Pancreas (tissue), 10 donors: ENCODE measurements around the gene NPRL2. TPM values are rescaled to one million over a fixed set of nuclear protein-coding genes. Genes with fewer than 3 reads are reported as not detected.
A peak's percentile ranks its signal among the peaks of the same experiment; 100 is the strongest.

ENCODE experiments used
- ATAC-seq, 4 donors: fragments of 200-7000 bp; cut with Tn5 transposase; one replicate each; pipeline versions ENCODE4 v1.8.0 to v1.9.1; 2020; ENCODE audit warnings: mild to moderate bottlenecking in 4 of 4, moderate library complexity in 4 of 4
- DNase-seq, 6 donors: peaks; one replicate each; pipeline ENCODE4 v3.0.0-alpha.2; 2020
- FAIRE-seq: peaks from 2 replicates; lab custom pipeline; 2012; peaks lifted over from hg19 to GRCh38; lab: Jason Lieb, UNC
- H3K27ac ChIP-seq, 4 donors: fragments of 200-600 bp; sonication (generic); 1 replicate in 3 of 4; 2 replicates in 1 of 4; pipeline versions ENCODE4 v1.5.0 to v1.8.0; 2020
- H3K27me3 ChIP-seq, 4 donors: fragments of 200-600 bp; one replicate each; pipeline ENCODE4 v1.8.0; 2021
- H3K36me3 ChIP-seq, 3 donors: fragments of 200-600 bp; sonication (generic) in 1 of 3; one replicate each; pipeline versions ENCODE4 v1.5.0 to v1.8.0; 2020 to 2021
- H3K4me1 ChIP-seq, 3 donors: fragments of 200-600 bp; one replicate each; pipeline ENCODE4 v1.8.0; 2021
- H3K4me3 ChIP-seq, 4 donors: fragments of 200-600 bp; sonication (generic) in 2 of 4; one replicate each; pipeline versions ENCODE4 v1.5.0 to v1.8.0; 2020 to 2021
- H3K9me3 ChIP-seq, 4 donors: fragments of 200-600 bp; one replicate each; pipeline ENCODE4 v1.8.0; 2021
- WGBS, 2 donors: extraction: QIAGEN DNeasy Blood & Tissue Kit; methylation state at CpG; one replicate each; pipeline ENCODE4 v1.1.7; 2013; 5-methylcytosine and 5-hydroxymethylcytosine counted together
- intact Hi-C, 3 donors: fragments of 100-400 bp; cut with DNase I; formaldehyde crosslinking; loops; one replicate each; pipeline versions ENCODE4 v1.11.1 to v1.14.2; 2022
- polyA plus RNA-seq, 2 donors: library from polyadenylated mRNA; stranded (reverse); fragments of 200-250 nt; gene quantifications; one replicate each; pipeline ENCODE4 v1.2.3, GENCODE V29; 2013
- total RNA-seq, 6 donors: library from RNA; stranded (reverse); fragmentation: NEBNext Ultra II Directional in 4 of 6; extraction: Animal tissue kit (Norgen Biotek cat#: 25700) in 4 of 6; gene quantifications; one replicate each; pipeline versions ENCODE4 v1.2.1 to v1.2.4, GENCODE V29; 2021 to 2023
- TF ChIP-seq, protein P1 (sequence below), 4 donors: fragments of 200-600 bp; sonication (generic) in 3 of 4; IDR thresholded peaks; one replicate each; pipeline versions ENCODE4 v1.5.0 to v1.8.0; 2021; ENCODE audit warnings: antibody characterized with exemption in 4 of 4
- donor health status: healthy with polysubstance abuse.
- donor health status: DM: no; HTN: no; CAD: no; lungs with moderate emphysema.
- donor health status: DM: no; HTN: no; CAD: no.
- donor health status: control.
- donor health status: control.
- donor health status: Bipolar disorder and iron deficiency.
- donor health status: DM: yes; HTN: yes; CAD: no.
- donor health status: DM: no; HTN: no; CAD: no.
- donor health status: DM: no; HTN: no; CAD: no.
- donor health status: DM: yes; HTN: yes; CAD: no.

Gene NPRL2
- total and polyA plus RNA-seq, 8 donors, result 17.1 to 41.8 (median 20.3) TPM

DNA sequence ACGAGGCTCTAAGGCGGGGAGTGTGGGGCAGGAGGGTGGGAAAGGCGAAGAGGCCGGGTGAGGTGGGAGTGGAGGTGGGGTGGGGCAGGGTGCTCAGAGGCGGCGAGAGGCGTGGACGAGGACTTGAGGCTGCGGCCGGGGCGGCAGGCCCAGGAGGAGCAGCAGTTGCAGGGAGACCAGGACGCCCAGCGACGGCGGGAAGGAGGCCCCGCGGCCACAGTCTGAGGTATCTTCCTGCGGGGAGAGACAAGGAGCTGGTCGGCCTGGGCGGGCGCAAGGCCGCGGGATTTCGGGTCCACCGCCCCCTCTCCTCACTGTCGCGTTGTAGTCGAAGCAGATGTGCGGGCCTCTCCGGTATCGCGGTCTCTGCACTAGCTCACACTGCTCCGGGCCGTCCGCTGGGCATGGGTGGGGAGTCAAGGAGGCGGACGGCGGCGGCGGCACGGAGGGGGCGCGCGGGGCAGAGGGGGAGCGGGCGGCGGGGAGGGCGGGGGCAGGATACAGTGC is 14.1 kb upstream of the NPRL2 start:
- H3K27ac ChIP-seq, result peak overlapping the region in 1 of 4 donors; percentile 60
- DNase-seq, result peak in 3 of 6 donors; percentile 52 to 71 (median 68)
- H3K27me3 ChIP-seq, result no peaks in the 10 kb centered on the region

DNA sequence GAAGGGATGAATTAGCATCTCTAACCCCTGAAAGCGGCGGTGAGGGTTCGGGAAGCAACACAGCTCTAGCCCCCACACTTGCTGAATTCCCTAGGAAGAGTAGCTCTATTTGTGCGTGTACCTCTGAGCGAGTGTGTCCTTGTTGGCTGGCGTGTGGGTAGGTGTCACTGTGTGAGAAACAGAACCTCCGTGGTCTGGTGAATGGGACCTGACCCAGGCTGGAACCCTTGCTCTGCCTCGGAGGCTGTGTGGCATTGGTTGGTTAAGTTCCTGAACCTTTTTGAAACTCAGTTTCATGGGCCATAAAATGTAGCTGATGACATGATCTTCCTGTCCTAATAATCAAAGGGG is 9.2 kb upstream of the NPRL2 start:
- Histone ChIP-seq H3K4me3 (peak overlapping the region in 1 of 4 donors; percentile 86), H3K36me3 (peaks cover 3 to 7% (median 6%) of the 10 kb centered on the region in 3 donors), H3K9me3 (no peaks in the 10 kb centered on the region), H3K27me3 (no peaks in the 10 kb centered on the region), H3K27ac (no peak overlapping the region), H3K4me1 (peaks cover 14 to 38% (median 25%) of the 10 kb centered on the region in 3 donors)
- WGBS, 2 donors, result 19 to 28% methylated on average over 8 of the region's 8 CpGs
- ATAC-seq, result no peak
- TF ChIP-seq, protein P1, sequence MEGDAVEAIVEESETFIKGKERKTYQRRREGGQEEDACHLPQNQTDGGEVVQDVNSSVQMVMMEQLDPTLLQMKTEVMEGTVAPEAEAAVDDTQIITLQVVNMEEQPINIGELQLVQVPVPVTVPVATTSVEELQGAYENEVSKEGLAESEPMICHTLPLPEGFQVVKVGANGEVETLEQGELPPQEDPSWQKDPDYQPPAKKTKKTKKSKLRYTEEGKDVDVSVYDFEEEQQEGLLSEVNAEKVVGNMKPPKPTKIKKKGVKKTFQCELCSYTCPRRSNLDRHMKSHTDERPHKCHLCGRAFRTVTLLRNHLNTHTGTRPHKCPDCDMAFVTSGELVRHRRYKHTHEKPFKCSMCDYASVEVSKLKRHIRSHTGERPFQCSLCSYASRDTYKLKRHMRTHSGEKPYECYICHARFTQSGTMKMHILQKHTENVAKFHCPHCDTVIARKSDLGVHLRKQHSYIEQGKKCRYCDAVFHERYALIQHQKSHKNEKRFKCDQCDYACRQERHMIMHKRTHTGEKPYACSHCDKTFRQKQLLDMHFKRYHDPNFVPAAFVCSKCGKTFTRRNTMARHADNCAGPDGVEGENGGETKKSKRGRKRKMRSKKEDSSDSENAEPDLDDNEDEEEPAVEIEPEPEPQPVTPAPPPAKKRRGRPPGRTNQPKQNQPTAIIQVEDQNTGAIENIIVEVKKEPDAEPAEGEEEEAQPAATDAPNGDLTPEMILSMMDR (IDR thresholded peaks at IDR 0.05), result no peak
- DNase-seq, result no peak
- no peak for FAIRE-seq
- intact Hi-C loops, result no loop called here

More for the DNA sequence above, 14.1 kb upstream of the NPRL2 start:
- no peak for FAIRE-seq
- peaks cover 0 to 10% (median 4%) of the 10 kb centered on the region in 3 donors for H3K4me1 ChIP-seq
- H3K36me3 ChIP-seq, result no peaks in the 10 kb centered on the region
- H3K4me3 ChIP-seq, result peak overlapping the region; percentile 18 to 79 (median 56)
- TF ChIP-seq, protein P1 (IDR thresholded peaks at IDR 0.05), result no peak
- WGBS, 2 donors, result 14 to 32% methylated on average over 20 to 48 of the region's 48 CpGs
- intact Hi-C loops, result no loop called here
- no peaks in the 10 kb centered on the region for H3K9me3 ChIP-seq
- ATAC-seq, result peak; percentile 25 to 35 (median 28)

DNA sequence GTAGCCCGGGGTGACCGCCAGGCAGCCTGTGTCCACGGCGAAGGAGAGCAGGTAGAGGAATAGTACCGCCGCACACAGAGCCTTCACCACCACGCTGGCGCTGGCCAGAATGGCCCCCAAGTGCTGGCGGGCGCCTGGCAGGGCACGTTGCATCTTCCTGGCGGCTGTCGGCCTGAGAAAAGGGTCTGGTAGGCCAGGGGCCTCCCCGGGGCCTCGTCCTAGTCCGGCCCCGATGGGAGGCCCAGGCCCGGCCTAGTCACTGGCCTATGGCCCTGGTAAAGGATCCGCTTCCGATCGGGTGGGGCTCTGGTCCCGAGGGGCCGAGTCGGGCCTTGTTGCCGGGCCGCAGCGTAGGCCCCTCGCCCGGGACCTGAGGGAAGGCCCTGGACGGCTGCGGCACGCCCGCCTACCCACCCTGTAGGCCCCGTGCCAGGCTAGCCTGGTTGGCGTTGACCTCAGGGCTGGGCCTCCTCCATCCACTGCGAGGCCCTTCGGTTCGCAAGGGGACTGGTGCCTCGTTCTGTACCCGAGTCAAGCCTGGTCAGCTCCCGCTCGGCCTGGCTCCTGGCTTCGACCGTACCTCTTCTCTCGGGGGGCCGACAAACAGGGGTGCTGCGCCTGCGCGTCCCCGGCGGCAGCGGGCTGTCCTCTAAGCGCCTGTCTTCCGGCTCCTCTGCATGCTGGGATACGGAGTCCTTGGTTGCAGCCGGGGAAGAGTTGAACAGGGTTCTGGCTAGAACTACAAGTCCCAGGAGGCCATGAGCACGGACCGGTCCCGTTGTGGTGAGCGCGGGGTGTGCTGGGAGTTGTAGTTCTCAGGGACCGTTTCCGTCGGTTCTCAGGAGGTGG is 8.6 kb upstream of the NPRL2 start, which contains the start of gene TMEM115:
TSS of gene TMEM115 (minus strand) at position 611 of the 849 bp plus-strand sequence. CDS start at position 153, 458 bp downstream.
- ATAC-seq (peak; percentile 91 to 97 (median 94)), DNase-seq (peak; percentile 89 to 99 (median 96)), FAIRE-seq (peak; percentile 90)
- no peaks in the 10 kb centered on the region for H3K9me3 ChIP-seq
- peak within 1 kb of the TSS; percentile 44 to 85 (median 74) for H3K27ac ChIP-seq
- peak within 1 kb of the TSS; percentile 64 to 89 (median 82) for H3K4me3 ChIP-seq
- peaks cover 3 to 13% (median 8%) of the 10 kb centered on the region in 3 donors for H3K36me3 ChIP-seq
- peaks cover 14 to 33% (median 25%) of the 10 kb centered on the region in 3 donors for H3K4me1 ChIP-seq
- TF ChIP-seq, protein P1 (IDR thresholded peaks at IDR 0.05), result no peak
- no peaks in the 10 kb centered on the region for H3K27me3 ChIP-seq
- WGBS, 2 donors, result 0% methylated on average over 60 to 64 of the region's 64 CpGs
- intact Hi-C loops, result no loop called here

DNA sequence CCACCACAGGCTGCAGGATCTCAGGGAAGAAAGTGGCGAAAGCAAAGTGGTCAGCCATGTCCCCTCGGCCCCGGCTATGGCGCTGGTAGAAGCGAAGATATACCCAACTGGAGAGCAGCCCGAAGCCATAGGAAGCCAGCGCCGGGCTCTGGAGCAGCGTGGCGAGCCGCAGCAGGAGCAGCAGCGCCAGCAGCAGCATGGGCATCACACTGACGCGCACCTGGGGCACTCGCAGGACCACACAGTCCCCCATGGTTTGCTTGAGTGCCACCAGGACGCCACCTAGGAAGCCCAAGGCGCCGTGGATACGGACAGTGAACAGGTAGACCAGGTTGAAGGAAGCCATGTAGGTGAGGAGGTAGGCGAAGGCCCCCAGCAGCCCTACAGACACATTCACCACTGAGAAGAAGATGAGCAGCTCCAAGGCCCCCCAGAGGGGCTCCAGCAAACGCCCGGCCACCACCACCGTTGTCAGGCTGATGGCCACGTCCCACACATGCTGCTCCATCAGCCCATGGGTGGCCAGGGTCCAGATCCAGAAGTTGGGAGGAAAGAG is 7.9 kb upstream of the NPRL2 start:
- FAIRE-seq, result no peak
- peaks cover 14 to 33% (median 25%) of the 10 kb centered on the region in 3 donors for H3K4me1 ChIP-seq
- peak in 3 of 4 donors; percentile 1 to 2 (median 1) for ATAC-seq
- peaks cover 3 to 20% (median 8%) of the 10 kb centered on the region in 3 donors for H3K36me3 ChIP-seq
- TF ChIP-seq, protein P1 (IDR thresholded peaks at IDR 0.05), result no peak
- no peaks in the 10 kb centered on the region for H3K9me3 ChIP-seq
- peak in 2 of 6 donors; percentile 50 to 56 for DNase-seq
- intact Hi-C loops, result no loop called here
- H3K27me3 ChIP-seq, result no peaks in the 10 kb centered on the region
- peak overlapping the region; percentile 44 to 85 (median 74) for H3K27ac ChIP-seq
- peak overlapping the region; percentile 64 to 89 (median 82) for H3K4me3 ChIP-seq
- 18 to 25% methylated on average over 24 of the region's 24 CpGs for WGBS, 2 donors
